Measurements from ENCODE around the gene AUTS2.

The AUTS2 gene

DNA sequence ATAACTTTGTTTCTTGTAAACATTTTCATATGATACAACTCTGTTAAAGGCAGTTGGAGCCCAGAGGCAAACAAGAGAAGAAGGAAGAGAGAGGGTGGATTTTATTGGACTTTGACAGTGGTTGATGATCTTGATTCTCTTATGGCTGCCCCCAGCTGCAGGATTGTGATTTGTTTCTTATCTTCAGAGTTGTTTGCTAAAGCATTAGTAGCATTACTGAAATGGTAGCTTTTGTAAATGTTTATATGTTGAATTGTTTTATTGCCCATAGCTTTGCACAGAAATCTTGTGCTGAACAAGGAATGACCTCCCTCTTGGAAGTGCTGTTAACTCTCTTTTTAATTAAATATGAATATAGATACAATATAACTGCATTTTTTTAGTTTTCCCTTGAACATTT is 309.4 kb downstream of the AUTS2 start (continued):
- no peak for TF ChIP-seq ZNF223 (tag by site-specific recombination; IDR thresholded peaks at IDR 0.05)
- TF ChIP-seq, protein P1, sequence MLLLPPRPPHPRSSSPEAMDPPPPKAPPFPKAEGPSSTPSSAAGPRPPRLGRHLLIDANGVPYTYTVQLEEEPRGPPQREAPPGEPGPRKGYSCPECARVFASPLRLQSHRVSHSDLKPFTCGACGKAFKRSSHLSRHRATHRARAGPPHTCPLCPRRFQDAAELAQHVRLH (tag by site-specific recombination; IDR thresholded peaks at IDR 0.05): peak; percentile 93
- TF ChIP-seq ZNF677 (tag by site-specific recombination; IDR thresholded peaks at IDR 0.05): no peak
- peak; percentile 80 for TF ChIP-seq ZXDB (tag by site-specific recombination; IDR thresholded peaks at IDR 0.05)
- peak; percentile 36; the same call in 1 of the 2 replicates for TF ChIP-seq ZNF596 (tag by site-specific recombination; IDR thresholded peaks at IDR 0.05)
- TF ChIP-seq, protein P2, sequence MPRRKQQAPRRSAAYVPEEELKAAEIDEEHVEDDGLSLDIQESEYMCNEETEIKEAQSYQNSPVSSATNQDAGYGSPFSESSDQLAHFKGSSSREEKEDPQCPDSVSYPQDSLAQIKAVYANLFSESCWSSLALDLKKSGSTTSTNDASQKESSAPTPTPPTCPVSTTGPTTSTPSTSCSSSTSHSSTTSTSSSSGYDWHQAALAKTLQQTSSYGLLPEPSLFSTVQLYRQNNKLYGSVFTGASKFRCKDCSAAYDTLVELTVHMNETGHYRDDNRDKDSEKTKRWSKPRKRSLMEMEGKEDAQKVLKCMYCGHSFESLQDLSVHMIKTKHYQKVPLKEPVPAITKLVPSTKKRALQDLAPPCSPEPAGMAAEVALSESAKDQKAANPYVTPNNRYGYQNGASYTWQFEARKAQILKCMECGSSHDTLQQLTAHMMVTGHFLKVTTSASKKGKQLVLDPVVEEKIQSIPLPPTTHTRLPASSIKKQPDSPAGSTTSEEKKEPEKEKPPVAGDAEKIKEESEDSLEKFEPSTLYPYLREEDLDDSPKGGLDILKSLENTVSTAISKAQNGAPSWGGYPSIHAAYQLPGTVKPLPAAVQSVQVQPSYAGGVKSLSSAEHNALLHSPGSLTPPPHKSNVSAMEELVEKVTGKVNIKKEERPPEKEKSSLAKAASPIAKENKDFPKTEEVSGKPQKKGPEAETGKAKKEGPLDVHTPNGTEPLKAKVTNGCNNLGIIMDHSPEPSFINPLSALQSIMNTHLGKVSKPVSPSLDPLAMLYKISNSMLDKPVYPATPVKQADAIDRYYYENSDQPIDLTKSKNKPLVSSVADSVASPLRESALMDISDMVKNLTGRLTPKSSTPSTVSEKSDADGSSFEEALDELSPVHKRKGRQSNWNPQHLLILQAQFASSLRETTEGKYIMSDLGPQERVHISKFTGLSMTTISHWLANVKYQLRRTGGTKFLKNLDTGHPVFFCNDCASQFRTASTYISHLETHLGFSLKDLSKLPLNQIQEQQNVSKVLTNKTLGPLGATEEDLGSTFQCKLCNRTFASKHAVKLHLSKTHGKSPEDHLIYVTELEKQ (tag by site-specific recombination; IDR thresholded peaks at IDR 0.05; ENCODE audit: borderline replicate concordance): peak; percentile 49; the same call in 1 of the 2 replicates
- no peak for TF ChIP-seq ZNF600 (tag by site-specific recombination; IDR thresholded peaks at IDR 0.05)
- 0 out of 2 replicates have a peak, but pooled peaks have one; percentile 27 for TF ChIP-seq ZNF629 (tag by site-specific recombination; IDR thresholded peaks at IDR 0.05)
- no peak for TF ChIP-seq ZNF555 (tag by site-specific recombination; conservative IDR thresholded peaks at IDR 0.05)
- TF ChIP-seq, protein P3, sequence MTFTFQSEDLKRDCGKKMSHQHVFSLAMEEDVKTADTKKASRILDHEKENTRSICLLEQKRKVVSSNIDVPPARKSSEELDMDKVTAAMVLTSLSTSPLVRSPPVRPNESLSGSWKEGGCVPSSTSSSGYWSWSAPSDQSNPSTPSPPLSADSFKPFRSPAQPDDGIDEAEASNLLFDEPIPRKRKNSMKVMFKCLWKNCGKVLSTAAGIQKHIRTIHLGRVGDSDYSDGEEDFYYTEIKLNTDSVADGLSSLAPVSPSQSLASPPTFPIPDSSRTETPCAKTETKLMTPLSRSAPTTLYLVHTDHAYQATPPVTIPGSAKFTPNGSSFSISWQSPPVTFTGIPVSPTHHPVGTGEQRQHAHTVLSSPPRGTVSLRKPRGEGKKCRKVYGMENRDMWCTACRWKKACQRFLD (tag by site-specific recombination; IDR thresholded peaks at IDR 0.05): no peak

DNA sequence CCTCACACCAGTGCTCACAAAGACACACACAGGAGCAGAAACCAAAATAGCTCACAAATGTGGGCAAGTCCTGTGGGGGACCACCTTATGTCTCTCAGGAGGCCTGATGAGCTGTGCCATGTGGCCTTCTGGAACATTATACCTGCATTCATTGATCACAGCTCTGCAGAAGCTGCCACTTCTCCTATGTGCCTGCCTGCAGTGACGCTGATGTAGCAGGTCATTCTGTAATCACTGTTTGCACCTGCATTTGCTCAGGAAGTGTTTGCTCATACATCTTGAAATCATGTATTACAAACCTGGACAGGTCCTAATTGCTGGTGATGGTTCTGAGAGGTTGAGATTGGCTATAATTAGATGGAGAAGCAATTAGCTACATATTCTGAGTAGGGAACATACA is 310.2 kb downstream of the AUTS2 start:
- no peaks in the 10 kb centered on the region for H3K9me3 ChIP-seq (ENCODE audit: control insufficient read depth, insufficient read depth, low read depth, low read length)
- ChIA-PET POLR2A (no interaction called here), CTCF (interaction anchor here (0.8 to 1.1 kb wide), 3 partner anchors 24 to 231 kb away, joined by 3 to 4 read pairs (median 3); no protein-coding TSS in a partner anchor)
- H3K36me3 ChIP-seq (ENCODE audit: control insufficient read depth in 2 of 2, insufficient read depth in 1 of 2, low read length in 2 of 2): no peaks in the 10 kb centered on the region
- H3K4me1 ChIP-seq (ENCODE audit: control insufficient read depth, insufficient read depth, low read length): peaks cover 21% of the 10 kb centered on the region
- H3K27ac ChIP-seq (ENCODE audit: extremely low read depth, low read depth, low read length): peak overlapping the region; percentile 61
- H3K4me3 ChIP-seq (ENCODE audit: low read depth, low read length): no peak overlapping the region
- TF ChIP-seq ZBTB8A (tag by site-specific recombination; IDR thresholded peaks at IDR 0.05): no peak
- TF ChIP-seq, protein P4, sequence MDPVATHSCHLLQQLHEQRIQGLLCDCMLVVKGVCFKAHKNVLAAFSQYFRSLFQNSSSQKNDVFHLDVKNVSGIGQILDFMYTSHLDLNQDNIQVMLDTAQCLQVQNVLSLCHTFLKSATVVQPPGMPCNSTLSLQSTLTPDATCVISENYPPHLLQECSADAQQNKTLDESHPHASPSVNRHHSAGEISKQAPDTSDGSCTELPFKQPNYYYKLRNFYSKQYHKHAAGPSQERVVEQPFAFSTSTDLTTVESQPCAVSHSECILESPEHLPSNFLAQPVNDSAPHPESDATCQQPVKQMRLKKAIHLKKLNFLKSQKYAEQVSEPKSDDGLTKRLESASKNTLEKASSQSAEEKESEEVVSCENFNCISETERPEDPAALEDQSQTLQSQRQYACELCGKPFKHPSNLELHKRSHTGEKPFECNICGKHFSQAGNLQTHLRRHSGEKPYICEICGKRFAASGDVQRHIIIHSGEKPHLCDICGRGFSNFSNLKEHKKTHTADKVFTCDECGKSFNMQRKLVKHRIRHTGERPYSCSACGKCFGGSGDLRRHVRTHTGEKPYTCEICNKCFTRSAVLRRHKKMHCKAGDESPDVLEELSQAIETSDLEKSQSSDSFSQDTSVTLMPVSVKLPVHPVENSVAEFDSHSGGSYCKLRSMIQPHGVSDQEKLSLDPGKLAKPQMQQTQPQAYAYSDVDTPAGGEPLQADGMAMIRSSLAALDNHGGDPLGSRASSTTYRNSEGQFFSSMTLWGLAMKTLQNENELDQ (tag by site-specific recombination; IDR thresholded peaks at IDR 0.05; ENCODE audit: low read depth): no peak
- no peak for TF ChIP-seq KLF16 (tag by site-specific recombination; IDR thresholded peaks at IDR 0.05)
- no peak for TF ChIP-seq YY2 (tag by site-specific recombination; IDR thresholded peaks at IDR 0.05)
- TF ChIP-seq, protein P5, sequence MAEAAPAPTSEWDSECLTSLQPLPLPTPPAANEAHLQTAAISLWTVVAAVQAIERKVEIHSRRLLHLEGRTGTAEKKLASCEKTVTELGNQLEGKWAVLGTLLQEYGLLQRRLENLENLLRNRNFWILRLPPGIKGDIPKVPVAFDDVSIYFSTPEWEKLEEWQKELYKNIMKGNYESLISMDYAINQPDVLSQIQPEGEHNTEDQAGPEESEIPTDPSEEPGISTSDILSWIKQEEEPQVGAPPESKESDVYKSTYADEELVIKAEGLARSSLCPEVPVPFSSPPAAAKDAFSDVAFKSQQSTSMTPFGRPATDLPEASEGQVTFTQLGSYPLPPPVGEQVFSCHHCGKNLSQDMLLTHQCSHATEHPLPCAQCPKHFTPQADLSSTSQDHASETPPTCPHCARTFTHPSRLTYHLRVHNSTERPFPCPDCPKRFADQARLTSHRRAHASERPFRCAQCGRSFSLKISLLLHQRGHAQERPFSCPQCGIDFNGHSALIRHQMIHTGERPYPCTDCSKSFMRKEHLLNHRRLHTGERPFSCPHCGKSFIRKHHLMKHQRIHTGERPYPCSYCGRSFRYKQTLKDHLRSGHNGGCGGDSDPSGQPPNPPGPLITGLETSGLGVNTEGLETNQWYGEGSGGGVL (tag by site-specific recombination; IDR thresholded peaks at IDR 0.05): no peak
- no peak for TF ChIP-seq ZNF174 (tag by site-specific recombination; IDR thresholded peaks at IDR 0.05)
- TF ChIP-seq, protein P6, sequence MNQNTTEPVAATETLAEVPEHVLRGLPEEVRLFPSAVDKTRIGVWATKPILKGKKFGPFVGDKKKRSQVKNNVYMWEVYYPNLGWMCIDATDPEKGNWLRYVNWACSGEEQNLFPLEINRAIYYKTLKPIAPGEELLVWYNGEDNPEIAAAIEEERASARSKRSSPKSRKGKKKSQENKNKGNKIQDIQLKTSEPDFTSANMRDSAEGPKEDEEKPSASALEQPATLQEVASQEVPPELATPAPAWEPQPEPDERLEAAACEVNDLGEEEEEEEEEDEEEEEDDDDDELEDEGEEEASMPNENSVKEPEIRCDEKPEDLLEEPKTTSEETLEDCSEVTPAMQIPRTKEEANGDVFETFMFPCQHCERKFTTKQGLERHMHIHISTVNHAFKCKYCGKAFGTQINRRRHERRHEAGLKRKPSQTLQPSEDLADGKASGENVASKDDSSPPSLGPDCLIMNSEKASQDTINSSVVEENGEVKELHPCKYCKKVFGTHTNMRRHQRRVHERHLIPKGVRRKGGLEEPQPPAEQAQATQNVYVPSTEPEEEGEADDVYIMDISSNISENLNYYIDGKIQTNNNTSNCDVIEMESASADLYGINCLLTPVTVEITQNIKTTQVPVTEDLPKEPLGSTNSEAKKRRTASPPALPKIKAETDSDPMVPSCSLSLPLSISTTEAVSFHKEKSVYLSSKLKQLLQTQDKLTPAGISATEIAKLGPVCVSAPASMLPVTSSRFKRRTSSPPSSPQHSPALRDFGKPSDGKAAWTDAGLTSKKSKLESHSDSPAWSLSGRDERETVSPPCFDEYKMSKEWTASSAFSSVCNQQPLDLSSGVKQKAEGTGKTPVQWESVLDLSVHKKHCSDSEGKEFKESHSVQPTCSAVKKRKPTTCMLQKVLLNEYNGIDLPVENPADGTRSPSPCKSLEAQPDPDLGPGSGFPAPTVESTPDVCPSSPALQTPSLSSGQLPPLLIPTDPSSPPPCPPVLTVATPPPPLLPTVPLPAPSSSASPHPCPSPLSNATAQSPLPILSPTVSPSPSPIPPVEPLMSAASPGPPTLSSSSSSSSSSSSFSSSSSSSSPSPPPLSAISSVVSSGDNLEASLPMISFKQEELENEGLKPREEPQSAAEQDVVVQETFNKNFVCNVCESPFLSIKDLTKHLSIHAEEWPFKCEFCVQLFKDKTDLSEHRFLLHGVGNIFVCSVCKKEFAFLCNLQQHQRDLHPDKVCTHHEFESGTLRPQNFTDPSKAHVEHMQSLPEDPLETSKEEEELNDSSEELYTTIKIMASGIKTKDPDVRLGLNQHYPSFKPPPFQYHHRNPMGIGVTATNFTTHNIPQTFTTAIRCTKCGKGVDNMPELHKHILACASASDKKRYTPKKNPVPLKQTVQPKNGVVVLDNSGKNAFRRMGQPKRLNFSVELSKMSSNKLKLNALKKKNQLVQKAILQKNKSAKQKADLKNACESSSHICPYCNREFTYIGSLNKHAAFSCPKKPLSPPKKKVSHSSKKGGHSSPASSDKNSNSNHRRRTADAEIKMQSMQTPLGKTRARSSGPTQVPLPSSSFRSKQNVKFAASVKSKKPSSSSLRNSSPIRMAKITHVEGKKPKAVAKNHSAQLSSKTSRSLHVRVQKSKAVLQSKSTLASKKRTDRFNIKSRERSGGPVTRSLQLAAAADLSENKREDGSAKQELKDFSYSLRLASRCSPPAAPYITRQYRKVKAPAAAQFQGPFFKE (tag by site-specific recombination; IDR thresholded peaks at IDR 0.05; ENCODE audit: borderline replicate concordance): no peak
- TF ChIP-seq ZNF544 (tag by site-specific recombination; IDR thresholded peaks at IDR 0.05): no peak
- TF ChIP-seq ZSCAN23 (tag by site-specific recombination; IDR thresholded peaks at IDR 0.05): no peak
- no peak for TF ChIP-seq ZBTB20 (tag by site-specific recombination; IDR thresholded peaks at IDR 0.05)
- no peak for TF ChIP-seq ZNF416 (tag by site-specific recombination; IDR thresholded peaks at IDR 0.05)
- TF ChIP-seq ZNF843 (tag by site-specific recombination; IDR thresholded peaks at IDR 0.05): no peak
